ENCODE measurements around the gene SPSB3.
"Not testable (repeated sequence)": the region's sequence is repeated elsewhere in the genome, so short reads cannot be mapped to it uniquely, and the experiment has no call there.

SPSB3 gene

GRCh38 chr16:1808691-1809090, 26.3 kb upstream of the SPSB3 start:
- no peak for DNase-seq (ENCODE audit: low spot score)
- TF ChIP-seq CTCF (conservative IDR thresholded peaks at IDR 0.05; ENCODE audit: low read depth), result no peak
- CTCF ChIA-PET, result interaction anchor here (0.6 kb wide), 1 partner anchor 1133 kb away, joined by 3 read pairs; no protein-coding TSS in a partner anchor
- POLR2A ChIA-PET (ENCODE audit: low non-redundant PET), result no interaction called here
- H3K27ac ChIP-seq, result no peak overlapping the region

- CTCF ChIA-PET, result interaction anchor here (0.7 kb wide), 1 partner anchor 100 kb away, joined by 3 read pairs; no protein-coding TSS in a partner anchor
- POLR2A ChIA-PET (ENCODE audit: low non-redundant PET), result no interaction called here
- TF ChIP-seq CTCF (conservative IDR thresholded peaks at IDR 0.05; ENCODE audit: low read depth), result no peak
- H3K27ac ChIP-seq, result no peak overlapping the region
- no peak for DNase-seq (ENCODE audit: low spot score)
These were observed 25.3 kb upstream of the SPSB3 start for GRCh38 chr16:1807626-1808025.

GRCh38 chr16:1800701-1801100, 18.3 kb upstream of the SPSB3 start:
- CTCF ChIA-PET, result interaction anchor here (0.6 kb wide), 1 partner anchor 470 kb away, joined by 3 read pairs; no protein-coding TSS in a partner anchor
- DNase-seq (ENCODE audit: low spot score), result no peak
- no peak overlapping the region for H3K27ac ChIP-seq
- POLR2A ChIA-PET (ENCODE audit: low non-redundant PET), result no interaction called here
- no peak for TF ChIP-seq CTCF (conservative IDR thresholded peaks at IDR 0.05; ENCODE audit: low read depth)

- H3K27ac ChIP-seq; POLR2A ChIA-PET (ENCODE audit: low non-redundant PET); DNase-seq (ENCODE audit: low spot score); CTCF ChIA-PET: not testable (repeated sequence)
These were observed 16.9 kb upstream of the SPSB3 start for GRCh38 chr16:1799263-1799662.

GRCh38 chr16:1794908-1795666, 12.7 kb upstream of the SPSB3 start:
- ChIA-PET CTCF (no interaction called here), POLR2A (ENCODE audit: low non-redundant PET) (no interaction called here)
- DNase-seq (ENCODE audit: low spot score), result no peak
- TF ChIP-seq CTCF (conservative IDR thresholded peaks at IDR 0.05; ENCODE audit: low read depth), result no peak
- no peak overlapping the region for H3K27ac ChIP-seq

- no peak for DNase-seq (ENCODE audit: low spot score)
- TF ChIP-seq CTCF (conservative IDR thresholded peaks at IDR 0.05; ENCODE audit: low read depth), result no peak
- ChIA-PET POLR2A (ENCODE audit: low non-redundant PET) (no interaction called here), CTCF (no interaction called here)
- H3K27ac ChIP-seq, result no peak overlapping the region
These were observed 12.0 kb upstream of the SPSB3 start for GRCh38 chr16:1794221-1794871.

- DNase-seq (ENCODE audit: low spot score), result no peak
- CTCF ChIA-PET, result no interaction called here
- POLR2A ChIA-PET (ENCODE audit: low non-redundant PET), result no interaction called here
These were observed 11.3 kb upstream of the SPSB3 start, which contains the start of gene IGFALS for GRCh38 chr16:1793578-1794220. IGFALS (minus strand) TSS chr16:1793705; CDS start chr16:1793652, 53 bp downstream.

More at GRCh38 chr16:1793578-1794220, 11.3 kb upstream of the SPSB3 start, which contains the start of gene IGFALS:
- no peak within 1 kb of the TSS for H3K27ac ChIP-seq
- TF ChIP-seq CTCF (conservative IDR thresholded peaks at IDR 0.05; ENCODE audit: low read depth), result no peak
